Vagina (tissue), 2 donors: ENCODE measurements around the gene ZAR1L.

Experiments
- POLR2A ChIP-seq, 2 donors: fragments of 450-650 bp; IDR thresholded peaks; one replicate each; pipeline ENCODE4 v1.6.1; 2017; ENCODE audit warnings: antibody characterized with exemption in 2 of 2, mild to moderate bottlenecking in 2 of 2, moderate library complexity in 2 of 2
- POLR2AphosphoS5 ChIP-seq, 2 donors: sonication (generic); formaldehyde crosslinking; IDR thresholded peaks; one replicate each; pipeline ENCODE4 v1.9.0; 2017; ENCODE audit warnings: antibody characterized with exemption in 2 of 2, mild to moderate bottlenecking in 2 of 2, low read depth in 1 of 2; ENCODE audit not compliant: insufficient read depth in 1 of 2
- TF ChIP-seq, protein P1 (sequence below), 3 experiments: fragments of 450-650 bp in 2 of 3; fragments of 200-600 bp in 1 of 3; sonication (generic) in 1 of 3; IDR thresholded peaks; one replicate each; pipeline ENCODE4 v1.5.1; 2017 to 2019; ENCODE audit warnings: antibody characterized with exemption in 3 of 3, mild to moderate bottlenecking in 2 of 3, moderate library complexity in 2 of 3

DNA sequence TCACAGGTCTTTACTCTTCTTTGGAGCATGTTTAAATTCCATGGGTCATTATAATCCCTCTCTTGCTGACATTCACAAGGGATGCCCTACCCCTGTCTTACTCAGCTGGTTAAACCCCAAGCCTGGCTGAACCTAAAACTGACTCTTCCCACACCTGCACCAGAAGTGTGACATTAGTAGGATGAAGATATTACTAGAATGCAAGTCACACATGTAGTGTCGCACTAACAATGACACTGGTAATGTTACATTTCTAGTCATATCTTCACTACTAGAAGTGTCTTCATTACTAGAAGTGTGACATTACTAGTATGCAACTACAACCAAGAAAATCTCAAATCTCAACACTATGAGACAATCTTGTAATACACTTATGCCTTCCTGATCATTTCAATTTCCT lies 14.2 kb downstream of the ZAR1L start:
- TF ChIP-seq, protein P1, sequence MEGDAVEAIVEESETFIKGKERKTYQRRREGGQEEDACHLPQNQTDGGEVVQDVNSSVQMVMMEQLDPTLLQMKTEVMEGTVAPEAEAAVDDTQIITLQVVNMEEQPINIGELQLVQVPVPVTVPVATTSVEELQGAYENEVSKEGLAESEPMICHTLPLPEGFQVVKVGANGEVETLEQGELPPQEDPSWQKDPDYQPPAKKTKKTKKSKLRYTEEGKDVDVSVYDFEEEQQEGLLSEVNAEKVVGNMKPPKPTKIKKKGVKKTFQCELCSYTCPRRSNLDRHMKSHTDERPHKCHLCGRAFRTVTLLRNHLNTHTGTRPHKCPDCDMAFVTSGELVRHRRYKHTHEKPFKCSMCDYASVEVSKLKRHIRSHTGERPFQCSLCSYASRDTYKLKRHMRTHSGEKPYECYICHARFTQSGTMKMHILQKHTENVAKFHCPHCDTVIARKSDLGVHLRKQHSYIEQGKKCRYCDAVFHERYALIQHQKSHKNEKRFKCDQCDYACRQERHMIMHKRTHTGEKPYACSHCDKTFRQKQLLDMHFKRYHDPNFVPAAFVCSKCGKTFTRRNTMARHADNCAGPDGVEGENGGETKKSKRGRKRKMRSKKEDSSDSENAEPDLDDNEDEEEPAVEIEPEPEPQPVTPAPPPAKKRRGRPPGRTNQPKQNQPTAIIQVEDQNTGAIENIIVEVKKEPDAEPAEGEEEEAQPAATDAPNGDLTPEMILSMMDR (IDR thresholded peaks at IDR 0.05): no peak
- no peak for TF ChIP-seq POLR2A (IDR thresholded peaks at IDR 0.05)
- TF ChIP-seq POLR2AphosphoS5 (IDR thresholded peaks at IDR 0.05; ENCODE audit: insufficient read depth in 1 of 2, low read depth in 1 of 2): no peak
